ENCODE measurements around the gene EPS15.
"Not testable (repeated sequence)": the region's sequence is repeated elsewhere in the genome, so short reads cannot be mapped to it uniquely, and the experiment has no call there.

DNA sequence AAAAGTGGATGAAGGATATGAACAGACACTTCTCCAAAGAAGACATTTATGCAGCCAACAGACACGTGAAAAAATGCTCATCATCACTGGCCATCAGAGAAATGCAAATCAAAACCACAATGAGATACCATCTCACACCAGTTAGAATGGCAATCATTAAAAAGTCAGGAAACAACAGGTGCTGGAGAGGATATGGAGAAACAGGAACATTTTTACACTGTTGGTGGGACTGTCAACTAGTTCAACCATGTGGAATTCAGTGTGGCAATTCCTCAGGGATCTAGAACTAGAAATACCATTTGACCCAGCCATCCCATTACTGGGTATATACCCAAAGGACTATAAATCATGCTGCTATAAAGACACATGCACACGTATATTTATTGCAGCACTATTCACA is 128.4 kb downstream of the EPS15 start:
- TF ChIP-seq, protein P1, sequence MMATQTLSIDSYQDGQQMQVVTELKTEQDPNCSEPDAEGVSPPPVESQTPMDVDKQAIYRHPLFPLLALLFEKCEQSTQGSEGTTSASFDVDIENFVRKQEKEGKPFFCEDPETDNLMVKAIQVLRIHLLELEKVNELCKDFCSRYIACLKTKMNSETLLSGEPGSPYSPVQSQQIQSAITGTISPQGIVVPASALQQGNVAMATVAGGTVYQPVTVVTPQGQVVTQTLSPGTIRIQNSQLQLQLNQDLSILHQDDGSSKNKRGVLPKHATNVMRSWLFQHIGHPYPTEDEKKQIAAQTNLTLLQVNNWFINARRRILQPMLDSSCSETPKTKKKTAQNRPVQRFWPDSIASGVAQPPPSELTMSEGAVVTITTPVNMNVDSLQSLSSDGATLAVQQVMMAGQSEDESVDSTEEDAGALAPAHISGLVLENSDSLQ (IDR thresholded peaks at IDR 0.05): not testable (repeated sequence)
- TF ChIP-seq ELF4 (IDR thresholded peaks at IDR 0.05); FOXM1 (IDR thresholded peaks at IDR 0.05; ENCODE audit: borderline replicate concordance): not testable (repeated sequence)

Measured in HEK293T (cell line).